SK-N-SH treated with all-trans-retinoic acid at 6 μM for 48 hours (cell line): ENCODE results near the gene COL21A1.

Experiments used
- ATAC-seq: fragments of 200-7000 bp; cut with Tn5 transposase; 3 replicates; pipeline ENCODE4 v1.9.1; 2020; ENCODE audit warnings: mild to moderate bottlenecking, moderate library complexity
- ARNTL ChIP-seq: fragments of 450-650 bp; formaldehyde crosslinking; IDR thresholded peaks from 2 replicates; pipeline ENCODE4 v1.5.0; 2020; ENCODE audit warnings: low read depth, mild to moderate bottlenecking, moderate library complexity, borderline replicate concordance
- BACH2 ChIP-seq: fragments of 250-450 bp; sonication (Bioruptor Pico); IDR thresholded peaks from 2 replicates; pipeline ENCODE4 v1.9.0; 2021; ENCODE audit warnings: mild to moderate bottlenecking, borderline replicate concordance
- CREB5 ChIP-seq: fragments of 250-450 bp; sonication (Bioruptor Pico); IDR thresholded peaks from 2 replicates; pipeline ENCODE4 v1.5.1; 2020; ENCODE audit warnings: low read depth, mild to moderate bottlenecking, moderate library complexity
- CSDC2 ChIP-seq: fragments of 250-450 bp; sonication (Bioruptor Pico); IDR thresholded peaks from 2 replicates; pipeline ENCODE4 v1.5.0; 2020; ENCODE audit warnings: mild to moderate bottlenecking, moderate library complexity
- ESRRG ChIP-seq: fragments of 250-450 bp; sonication (Bioruptor Pico); IDR thresholded peaks from 2 replicates; pipeline ENCODE4 v1.6.1; 2021; ENCODE audit warnings: mild to moderate bottlenecking
- GLIS3 ChIP-seq: fragments of 250-450 bp; sonication (Bioruptor Pico); IDR thresholded peaks from 2 replicates; pipeline ENCODE4 v1.5.0; 2020; ENCODE audit warnings: mild to moderate bottlenecking, moderate library complexity
- ISL1 ChIP-seq: fragments of 250-450 bp; sonication (Bioruptor Pico); IDR thresholded peaks from 2 replicates; pipeline ENCODE4 v2.1.2; 2022; ENCODE audit warnings: mild to moderate bottlenecking, moderate library complexity
- OSR1 ChIP-seq: fragments of 250-450 bp; sonication (Bioruptor Pico); IDR thresholded peaks from 2 replicates; pipeline ENCODE4 v1.8.0; 2022; ENCODE audit warnings: moderate library complexity, mild to moderate bottlenecking, inconsistent platforms
- PATZ1 ChIP-seq: fragments of 250-450 bp; sonication (Bioruptor Pico); IDR thresholded peaks from 2 replicates; pipeline ENCODE4 v1.8.0; 2020; ENCODE audit warnings: mild to moderate bottlenecking, moderate library complexity, borderline replicate concordance
- POU6F1 ChIP-seq: fragments of 250-450 bp; sonication (Bioruptor Pico); IDR thresholded peaks from 2 replicates; pipeline ENCODE4 v1.8.0; 2021; ENCODE audit warnings: low read depth, mild to moderate bottlenecking, moderate library complexity, borderline replicate concordance
- PPARA ChIP-seq: fragments of 250-450 bp; sonication (Bioruptor Pico); IDR thresholded peaks from 2 replicates; pipeline ENCODE4 v1.5.0; 2020; ENCODE audit warnings: mild to moderate bottlenecking, borderline replicate concordance
- RARB ChIP-seq: fragments of 250-450 bp; sonication (Bioruptor Pico); IDR thresholded peaks from 2 replicates; pipeline ENCODE4 v1.8.0; 2021; ENCODE audit warnings: mild to moderate bottlenecking, moderate library complexity
- TOX ChIP-seq: fragments of 250-450 bp; sonication (Bioruptor Pico); IDR thresholded peaks from 2 replicates; pipeline ENCODE4 v1.8.0; 2021; ENCODE audit warnings: mild to moderate bottlenecking, moderate library complexity, borderline replicate concordance
- TSHZ2 ChIP-seq: fragments of 250-450 bp; sonication (Bioruptor Pico); IDR thresholded peaks from 2 replicates; pipeline ENCODE4 v1.5.0; 2020; ENCODE audit warnings: mild to moderate bottlenecking, moderate library complexity
- ZC3H10 ChIP-seq: fragments of 250-450 bp; sonication (Bioruptor Pico); IDR thresholded peaks from 2 replicates; pipeline ENCODE4 v1.5.1; 2021; ENCODE audit warnings: mild to moderate bottlenecking, moderate library complexity
- ZFP3 ChIP-seq: fragments of 250-450 bp; sonication (Bioruptor Pico); IDR thresholded peaks from 2 replicates; pipeline ENCODE4 v1.5.0; 2020; ENCODE audit warnings: mild to moderate bottlenecking, moderate library complexity
- ZFP30 ChIP-seq: fragments of 450-650 bp; formaldehyde crosslinking; IDR thresholded peaks from 2 replicates; pipeline ENCODE4 v1.5.0; 2022; ENCODE audit warnings: mild to moderate bottlenecking, moderate library complexity
- ZNF565 ChIP-seq: fragments of 450-650 bp; formaldehyde crosslinking; conservative IDR thresholded peaks from 2 replicates; pipeline ENCODE4 v1.5.0; 2020; ENCODE audit warnings: low read depth, mild to moderate bottlenecking, moderate library complexity
- ZNF8 ChIP-seq: fragments of 450-650 bp; formaldehyde crosslinking; IDR thresholded peaks from 2 replicates; pipeline ENCODE4 v1.5.0; 2020; ENCODE audit warnings: mild to moderate bottlenecking, moderate library complexity
- TF ChIP-seq, protein P1 (sequence below): fragments of 250-450 bp; sonication (Bioruptor Pico); IDR thresholded peaks from 2 replicates; pipeline ENCODE4 v1.5.1; 2021; ENCODE audit warnings: mild to moderate bottlenecking, moderate library complexity

The COL21A1 gene

GRCh38 chr6:56038764-56039163, 208.6 kb downstream of the COL21A1 start:
- TF ChIP-seq ZFP3 (CRISPR knock-in tag), result no peak
- no peak for TF ChIP-seq TOX (CRISPR knock-in tag)
- ATAC-seq, result no peak

DNA sequence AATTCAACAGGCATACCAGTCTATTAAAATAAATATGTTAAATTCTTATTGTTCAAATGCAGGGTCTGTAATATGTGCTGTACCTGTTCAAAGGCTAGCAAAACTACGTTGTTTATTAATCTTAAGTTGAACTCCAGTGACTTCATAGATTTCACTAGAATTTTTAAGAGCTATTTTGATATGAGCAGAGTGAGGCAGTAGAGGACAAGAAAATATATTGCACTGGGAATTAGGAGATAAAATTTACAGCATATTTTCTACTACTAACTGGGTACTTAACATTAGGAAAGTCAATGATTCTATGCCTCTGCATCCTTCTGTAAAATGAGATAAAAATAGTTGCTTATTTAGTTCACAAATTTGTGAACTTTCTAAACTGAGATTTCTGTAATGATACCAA, 209.8 kb downstream of the COL21A1 start:
- ATAC-seq, result no peak

DNA sequence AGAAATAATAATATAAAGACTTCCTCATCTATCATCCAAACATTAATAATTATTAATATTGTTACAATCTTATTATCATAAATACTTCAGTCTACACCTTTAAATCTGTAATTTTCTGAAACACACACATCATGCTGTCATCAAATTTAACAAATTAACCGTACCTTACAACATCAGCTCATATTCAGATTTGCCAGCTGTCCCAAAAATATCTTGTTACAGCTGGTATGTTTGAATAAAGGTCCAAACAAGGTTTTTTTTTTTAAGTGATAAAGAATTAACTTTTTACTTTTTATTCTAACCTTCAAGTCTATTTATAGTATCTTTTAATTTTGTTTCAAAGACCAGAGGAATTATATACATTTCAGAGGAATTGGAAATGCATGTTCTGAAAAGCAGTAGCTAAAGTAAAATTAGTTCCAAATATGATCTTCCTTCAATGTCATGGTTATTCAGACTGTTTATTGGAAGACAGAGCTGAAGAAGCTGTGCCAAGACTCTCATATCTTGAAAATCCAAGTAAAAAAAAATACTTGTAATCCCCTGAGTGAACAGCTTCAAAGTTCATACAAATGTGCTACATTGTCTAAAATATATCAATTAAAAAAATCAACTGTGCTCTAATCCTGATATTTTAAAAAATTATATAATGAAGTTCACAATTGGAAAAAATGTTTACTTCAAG, 210.3 kb downstream of the COL21A1 start:
- ATAC-seq, result no peak
- no peak for TF ChIP-seq TSHZ2 (CRISPR knock-in tag)
- TF ChIP-seq ESRRG (CRISPR knock-in tag), result no peak
- TF ChIP-seq BACH2, result no peak
- no peak for TF ChIP-seq POU6F1
- no peak for TF ChIP-seq ISL1
- no peak for TF ChIP-seq GLIS3 (CRISPR knock-in tag)
- no peak for TF ChIP-seq PATZ1
- no peak for TF ChIP-seq PPARA (CRISPR knock-in tag)

More for the DNA sequence above, 209.8 kb downstream of the COL21A1 start:
- TF ChIP-seq ESRRG (CRISPR knock-in tag), result no peak
- TF ChIP-seq, protein P1, sequence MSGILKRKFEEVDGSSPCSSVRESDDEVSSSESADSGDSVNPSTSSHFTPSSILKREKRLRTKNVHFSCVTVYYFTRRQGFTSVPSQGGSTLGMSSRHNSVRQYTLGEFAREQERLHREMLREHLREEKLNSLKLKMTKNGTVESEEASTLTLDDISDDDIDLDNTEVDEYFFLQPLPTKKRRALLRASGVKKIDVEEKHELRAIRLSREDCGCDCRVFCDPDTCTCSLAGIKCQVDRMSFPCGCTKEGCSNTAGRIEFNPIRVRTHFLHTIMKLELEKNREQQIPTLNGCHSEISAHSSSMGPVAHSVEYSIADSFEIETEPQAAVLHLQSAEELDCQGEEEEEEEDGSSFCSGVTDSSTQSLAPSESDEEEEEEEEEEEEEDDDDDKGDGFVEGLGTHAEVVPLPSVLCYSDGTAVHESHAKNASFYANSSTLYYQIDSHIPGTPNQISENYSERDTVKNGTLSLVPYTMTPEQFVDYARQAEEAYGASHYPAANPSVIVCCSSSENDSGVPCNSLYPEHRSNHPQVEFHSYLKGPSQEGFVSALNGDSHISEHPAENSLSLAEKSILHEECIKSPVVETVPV (CRISPR knock-in tag), result no peak
- no peak for TF ChIP-seq ISL1
- no peak for TF ChIP-seq CREB5 (CRISPR knock-in tag)
- TF ChIP-seq ZC3H10 (CRISPR knock-in tag), result no peak
- no peak for TF ChIP-seq PPARA (CRISPR knock-in tag)
- TF ChIP-seq ZNF8 (CRISPR knock-in tag), result no peak

GRCh38 chr6:56033401-56033800, 214.0 kb downstream of the COL21A1 start:
- ATAC-seq, result no peak
- TF ChIP-seq ZNF565 (CRISPR knock-in tag), result no peak
- no peak for TF ChIP-seq ZNF8 (CRISPR knock-in tag)
- no peak for TF ChIP-seq ZFP30 (CRISPR knock-in tag)
- TF ChIP-seq CSDC2 (CRISPR knock-in tag), result no peak
- TF ChIP-seq RARB (CRISPR knock-in tag), result no peak
- TF ChIP-seq TOX (CRISPR knock-in tag), result no peak
- TF ChIP-seq, protein P1 (CRISPR knock-in tag), result no peak
- no peak for TF ChIP-seq PATZ1
- no peak for TF ChIP-seq ZC3H10 (CRISPR knock-in tag)
- no peak for TF ChIP-seq POU6F1
- TF ChIP-seq BACH2, result no peak
- no peak for TF ChIP-seq ZFP3 (CRISPR knock-in tag)
- TF ChIP-seq ESRRG (CRISPR knock-in tag), result no peak
- TF ChIP-seq ARNTL, result no peak
- no peak for TF ChIP-seq OSR1 (CRISPR knock-in tag)
